Measurements from ENCODE around the gene LUZP4. TPM values are rescaled to one million over a fixed set of nuclear protein-coding genes. Genes with fewer than 3 reads are reported as not detected.

Gene LUZP4
- polyA plus RNA-seq, 1 of the 3 experiments (the other 2 are of a cell fraction) = not detected

DNA sequence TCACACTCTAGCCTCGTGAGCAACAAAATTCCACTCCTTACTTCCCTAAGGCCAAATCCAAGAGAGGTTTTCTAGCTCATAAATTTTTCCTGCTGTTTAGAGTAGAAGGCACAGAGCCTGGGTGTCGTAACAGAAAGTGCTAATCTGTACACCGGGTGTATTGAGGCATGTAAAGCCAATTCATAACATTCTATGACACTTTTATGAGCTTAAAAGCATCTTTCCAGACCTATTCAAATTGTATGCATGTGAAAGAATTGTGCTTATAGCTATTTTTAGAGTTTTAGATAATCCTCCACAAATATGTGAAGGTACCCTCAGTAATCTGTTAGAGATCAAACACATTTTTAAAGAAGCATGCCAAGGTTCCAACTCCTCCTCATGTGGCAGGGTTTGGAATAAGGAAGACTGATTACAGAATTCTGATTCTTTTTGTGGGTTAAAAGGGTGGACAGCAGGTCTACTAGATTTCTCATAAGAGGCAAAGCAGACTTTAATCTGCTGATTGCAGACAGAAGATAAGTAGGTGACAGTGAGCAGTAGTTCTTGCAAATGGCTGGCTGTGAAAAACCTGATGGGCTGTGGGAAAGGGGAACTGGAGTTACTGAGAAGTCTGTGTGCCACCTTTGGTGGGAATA is 30.2 kb upstream of the LUZP4 start:
- Histone ChIP-seq H3K36me3 (replicated peaks in 1 of 2; ENCODE audit: control insufficient read depth in 1 of 2, insufficient read depth in 2 of 2, low read length in 1 of 2) (no peaks in the 10 kb centered on the region), H3K79me2 (ENCODE audit: insufficient read depth) (no peaks in the 10 kb centered on the region), H3K9me2 (no peaks in the 10 kb centered on the region), H3K4me3 (ENCODE audit: low read depth in 2 of 2, low read length in 1 of 2) (no peak overlapping the region), H3K4me1 (ENCODE audit: control insufficient read depth in 1 of 2, insufficient read depth in 2 of 2, low read depth in 1 of 2, low read length in 1 of 2) (no peaks in the 10 kb centered on the region), H2AFZ (ENCODE audit: low read depth) (no peak overlapping the region), H3K27ac (ENCODE audit: low read depth in 2 of 2, low read length in 1 of 2) (no peak overlapping the region), H3K9me3 (no peaks in the 10 kb centered on the region), H3K27me3 (ENCODE audit: insufficient read depth) (no peaks in the 10 kb centered on the region), H3K9ac (no peak overlapping the region), H3F3A (replicated peaks; ENCODE audit: insufficient read depth) (no peaks in the 10 kb centered on the region), H3K4me2 (no peak overlapping the region), H4K20me1 (ENCODE audit: insufficient read depth) (no peaks in the 10 kb centered on the region)
- ChIA-PET POLR2A (no interaction called here), CTCF (no interaction called here)
- WGBS (ENCODE audit: low lambda C conversion rate) = 42% methylated on average over 3 of the region's 3 CpGs
- no peak for DNase-seq
- TF ChIP-seq EP300 (IDR thresholded peaks at IDR 0.05; ENCODE audit: borderline replicate concordance in 1 of 2, low read depth in 1 of 2, low read length in 1 of 2) = no peak
- TF ChIP-seq, protein P1, sequence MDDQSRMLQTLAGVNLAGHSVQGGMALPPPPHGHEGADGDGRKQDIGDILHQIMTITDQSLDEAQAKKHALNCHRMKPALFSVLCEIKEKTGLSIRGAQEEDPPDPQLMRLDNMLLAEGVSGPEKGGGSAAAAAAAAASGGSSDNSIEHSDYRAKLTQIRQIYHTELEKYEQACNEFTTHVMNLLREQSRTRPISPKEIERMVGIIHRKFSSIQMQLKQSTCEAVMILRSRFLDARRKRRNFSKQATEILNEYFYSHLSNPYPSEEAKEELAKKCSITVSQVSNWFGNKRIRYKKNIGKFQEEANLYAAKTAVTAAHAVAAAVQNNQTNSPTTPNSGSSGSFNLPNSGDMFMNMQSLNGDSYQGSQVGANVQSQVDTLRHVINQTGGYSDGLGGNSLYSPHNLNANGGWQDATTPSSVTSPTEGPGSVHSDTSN (IDR thresholded peaks at IDR 0.05) = no peak
- TF ChIP-seq NRF1 (IDR thresholded peaks at IDR 0.05; ENCODE audit: low read depth, low read length) = no peak
- TF ChIP-seq, protein P2, sequence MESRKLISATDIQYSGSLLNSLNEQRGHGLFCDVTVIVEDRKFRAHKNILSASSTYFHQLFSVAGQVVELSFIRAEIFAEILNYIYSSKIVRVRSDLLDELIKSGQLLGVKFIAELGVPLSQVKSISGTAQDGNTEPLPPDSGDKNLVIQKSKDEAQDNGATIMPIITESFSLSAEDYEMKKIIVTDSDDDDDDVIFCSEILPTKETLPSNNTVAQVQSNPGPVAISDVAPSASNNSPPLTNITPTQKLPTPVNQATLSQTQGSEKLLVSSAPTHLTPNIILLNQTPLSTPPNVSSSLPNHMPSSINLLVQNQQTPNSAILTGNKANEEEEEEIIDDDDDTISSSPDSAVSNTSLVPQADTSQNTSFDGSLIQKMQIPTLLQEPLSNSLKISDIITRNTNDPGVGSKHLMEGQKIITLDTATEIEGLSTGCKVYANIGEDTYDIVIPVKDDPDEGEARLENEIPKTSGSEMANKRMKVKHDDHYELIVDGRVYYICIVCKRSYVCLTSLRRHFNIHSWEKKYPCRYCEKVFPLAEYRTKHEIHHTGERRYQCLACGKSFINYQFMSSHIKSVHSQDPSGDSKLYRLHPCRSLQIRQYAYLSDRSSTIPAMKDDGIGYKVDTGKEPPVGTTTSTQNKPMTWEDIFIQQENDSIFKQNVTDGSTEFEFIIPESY (IDR thresholded peaks at IDR 0.05; ENCODE audit: borderline replicate concordance, low read depth) = no peak
- TF ChIP-seq MEF2A (IDR thresholded peaks at IDR 0.05; ENCODE audit: borderline replicate concordance, low read depth) = no peak
- TF ChIP-seq GABPA (IDR thresholded peaks at IDR 0.05; ENCODE audit: low read depth) = no peak
- TF ChIP-seq FOXM1 (IDR thresholded peaks at IDR 0.05; ENCODE audit: low read depth) = no peak
- no peak for TF ChIP-seq EZH2phosphoT487 (IDR thresholded peaks at IDR 0.05; ENCODE audit: borderline replicate concordance, low read depth)
- TF ChIP-seq TCF12 (IDR thresholded peaks at IDR 0.05) = no peak

DNA sequence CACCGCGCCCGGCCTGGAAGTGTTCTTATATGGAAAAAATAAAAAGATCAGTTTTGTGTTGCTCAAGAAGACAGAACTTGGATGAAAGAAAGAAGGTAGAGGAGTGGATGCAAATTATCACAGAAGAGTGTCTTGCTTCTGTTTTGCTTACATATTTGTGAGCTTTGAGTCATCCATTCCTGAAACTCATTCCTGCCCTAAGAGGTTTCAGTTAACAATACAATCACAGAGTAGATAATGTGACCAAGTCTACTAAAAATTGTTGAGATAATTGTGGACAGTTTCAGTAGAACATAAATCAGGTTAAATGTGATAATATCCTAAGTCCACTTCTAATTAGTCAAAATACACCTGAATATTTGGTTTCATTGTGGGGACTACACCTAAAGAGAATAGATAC is 29.2 kb upstream of the LUZP4 start:
- no peak for DNase-seq
- CTCF ChIA-PET = no interaction called here
- TF ChIP-seq NFIC (IDR thresholded peaks at IDR 0.05; ENCODE audit: borderline replicate concordance) (no peak), NRF1 (IDR thresholded peaks at IDR 0.05; ENCODE audit: low read depth, low read length) (no peak), TAF1 (IDR thresholded peaks at IDR 0.05; ENCODE audit: borderline replicate concordance, low read depth, low read length) (no peak), CHD2 (IDR thresholded peaks at IDR 0.05; ENCODE audit: low read length, partially characterized antibody) (no peak), GATA2 (CRISPR knock-in tag; IDR thresholded peaks at IDR 0.05) (no peak), MXI1 (IDR thresholded peaks at IDR 0.05; ENCODE audit: low read depth, low read length) (no peak), RCOR1 (IDR thresholded peaks at IDR 0.05; ENCODE audit: low read length) (no peak), FOXM1 (IDR thresholded peaks at IDR 0.05; ENCODE audit: low read depth) (no peak), ELF1 (IDR thresholded peaks at IDR 0.05) (no peak), RFX5 (IDR thresholded peaks at IDR 0.05; ENCODE audit: low read length) (no peak)
- TF ChIP-seq, protein P2 (IDR thresholded peaks at IDR 0.05; ENCODE audit: borderline replicate concordance, low read depth) = no peak
- TF ChIP-seq, protein P3, sequence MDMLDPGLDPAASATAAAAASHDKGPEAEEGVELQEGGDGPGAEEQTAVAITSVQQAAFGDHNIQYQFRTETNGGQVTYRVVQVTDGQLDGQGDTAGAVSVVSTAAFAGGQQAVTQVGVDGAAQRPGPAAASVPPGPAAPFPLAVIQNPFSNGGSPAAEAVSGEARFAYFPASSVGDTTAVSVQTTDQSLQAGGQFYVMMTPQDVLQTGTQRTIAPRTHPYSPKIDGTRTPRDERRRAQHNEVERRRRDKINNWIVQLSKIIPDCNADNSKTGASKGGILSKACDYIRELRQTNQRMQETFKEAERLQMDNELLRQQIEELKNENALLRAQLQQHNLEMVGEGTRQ (IDR thresholded peaks at IDR 0.05; ENCODE audit: borderline replicate concordance, low read depth, low read length) = no peak
- TF ChIP-seq, protein P4, sequence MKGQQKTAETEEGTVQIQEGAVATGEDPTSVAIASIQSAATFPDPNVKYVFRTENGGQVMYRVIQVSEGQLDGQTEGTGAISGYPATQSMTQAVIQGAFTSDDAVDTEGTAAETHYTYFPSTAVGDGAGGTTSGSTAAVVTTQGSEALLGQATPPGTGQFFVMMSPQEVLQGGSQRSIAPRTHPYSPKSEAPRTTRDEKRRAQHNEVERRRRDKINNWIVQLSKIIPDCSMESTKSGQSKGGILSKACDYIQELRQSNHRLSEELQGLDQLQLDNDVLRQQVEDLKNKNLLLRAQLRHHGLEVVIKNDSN (IDR thresholded peaks at IDR 0.05; ENCODE audit: borderline replicate concordance, low read depth) = no peak
- TF ChIP-seq, protein P1 (IDR thresholded peaks at IDR 0.05) = no peak

More for the DNA sequence above, 29.2 kb upstream of the LUZP4 start:
- no peak overlapping the region for H3K4me2 ChIP-seq
- H3K9me2 ChIP-seq = no peaks in the 10 kb centered on the region
- no peak overlapping the region for H3K4me3 ChIP-seq (ENCODE audit: low read depth in 2 of 2, low read length in 1 of 2)
- H3K9ac ChIP-seq = no peak overlapping the region
- H4K20me1 ChIP-seq (ENCODE audit: insufficient read depth) = no peaks in the 10 kb centered on the region
- no peaks in the 10 kb centered on the region for H3K79me2 ChIP-seq (ENCODE audit: insufficient read depth)
- H3K27ac ChIP-seq (ENCODE audit: low read depth in 2 of 2, low read length in 1 of 2) = no peak overlapping the region
- POLR2A ChIA-PET = no interaction called here
- H3K4me1 ChIP-seq (ENCODE audit: control insufficient read depth in 1 of 2, insufficient read depth in 2 of 2, low read depth in 1 of 2, low read length in 1 of 2) = no peaks in the 10 kb centered on the region
- no peak overlapping the region for H2AFZ ChIP-seq (ENCODE audit: low read depth)
- H3F3A ChIP-seq (replicated peaks; ENCODE audit: insufficient read depth) = no peaks in the 10 kb centered on the region
- 59% methylated on average over 3 of the region's 3 CpGs for WGBS (ENCODE audit: low lambda C conversion rate)
- no peaks in the 10 kb centered on the region for H3K9me3 ChIP-seq
- H3K36me3 ChIP-seq (replicated peaks in 1 of 2; ENCODE audit: control insufficient read depth in 1 of 2, insufficient read depth in 2 of 2, low read length in 1 of 2) = no peaks in the 10 kb centered on the region
- H3K27me3 ChIP-seq (ENCODE audit: insufficient read depth) = no peaks in the 10 kb centered on the region

All from SK-N-SH (cell line).